UCSD-AML1 (cell line): ENCODE measurements around the gene AADACL3.

Experiments used
- DNase-seq: peaks from one replicate; lab custom pipeline; 2025; ENCODE audit not compliant: unreplicated experiment; lab: John Stamatoyannopoulos, UW

AADACL3 gene

DNA sequence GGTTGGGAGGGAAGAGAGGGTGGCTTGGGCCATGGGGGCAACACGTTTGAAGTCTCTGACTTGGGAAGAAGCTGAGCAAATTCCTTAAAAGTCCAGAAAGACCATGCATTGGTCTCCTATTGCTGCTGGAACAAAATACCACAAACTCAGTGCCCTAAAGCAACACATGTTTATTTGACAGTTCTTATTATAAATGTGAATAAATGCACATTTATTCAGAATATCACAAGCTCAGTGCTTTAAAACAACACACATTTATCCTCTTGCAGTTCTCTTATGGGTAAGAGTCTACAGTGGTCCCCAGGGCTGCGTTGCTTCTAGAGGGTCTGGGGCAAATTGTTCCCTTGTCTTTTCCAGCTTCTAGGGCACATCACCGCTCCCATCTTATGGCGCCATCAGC is 47.6 kb downstream of the AADACL3 start:
- DNase-seq, result no peak

GRCh38 chr1:12764016-12764415 is 48.1 kb downstream of the AADACL3 start:
- DNase-seq, result no peak

- no peak for DNase-seq
Observed at GRCh38 chr1:12769031-12769430, 53.1 kb downstream of the AADACL3 start.

DNA sequence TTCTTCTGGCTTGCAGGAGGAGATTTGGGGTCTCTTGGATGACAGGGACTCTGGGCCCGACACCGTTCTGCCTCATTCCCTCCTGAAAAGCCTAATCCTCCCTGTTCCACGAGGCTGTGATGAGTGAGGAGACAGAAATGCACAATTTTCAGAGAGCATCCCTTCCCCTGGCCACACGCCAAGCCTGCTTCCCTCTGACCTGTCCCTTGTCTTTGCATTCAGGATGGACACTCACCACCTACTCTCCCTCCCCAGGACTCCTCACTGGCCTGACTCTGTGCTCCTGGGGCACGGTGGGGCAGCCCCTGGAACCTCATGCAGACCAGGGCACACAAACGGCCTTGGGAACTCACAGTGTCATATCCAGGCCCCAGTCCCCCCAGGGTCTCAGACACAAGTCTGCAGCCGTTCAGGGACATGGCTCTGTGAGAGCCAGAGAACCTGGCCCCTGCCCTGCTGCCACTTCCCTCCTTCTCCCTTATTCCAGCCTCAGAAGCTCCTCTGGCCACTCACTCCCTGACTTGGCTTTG is 54.1 kb downstream of the AADACL3 start:
- no peak for DNase-seq

- no peak for DNase-seq
Observed at GRCh38 chr1:12770620-12771019, 54.7 kb downstream of the AADACL3 start.

- no peak for DNase-seq
Observed at GRCh38 chr1:12771186-12771585, 55.3 kb downstream of the AADACL3 start.

- DNase-seq, result no peak
Observed at GRCh38 chr1:12772520-12772919, 56.6 kb downstream of the AADACL3 start.

DNA sequence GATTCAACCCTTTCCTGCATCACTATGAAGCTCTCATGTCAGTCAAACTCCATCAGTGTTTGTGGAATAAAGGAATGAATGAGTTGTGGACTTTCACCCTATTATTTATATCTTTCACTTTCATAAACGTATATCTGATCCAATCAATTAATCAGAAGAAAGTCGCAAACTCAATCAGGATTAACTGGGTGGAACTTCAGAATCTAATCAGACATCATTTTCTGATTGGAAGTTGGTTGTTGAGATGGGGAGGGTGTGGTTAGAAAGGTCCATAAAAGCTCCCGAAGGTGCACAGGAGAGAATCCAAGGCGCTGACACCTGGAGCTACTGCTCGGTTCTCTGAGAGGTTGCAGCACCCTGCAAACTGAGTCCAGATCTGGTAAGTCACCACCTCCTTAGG is 57.5 kb downstream of the AADACL3 start, which contains the start of gene PRAMEF12:
Gene PRAMEF12, plus strand, starts transcription at position 301 of the 400 bp plus-strand sequence. CDS start 1,130 bp downstream, outside the sequence.
- no peak for DNase-seq

GRCh38 chr1:12774801-12775345 is 59.0 kb downstream of the AADACL3 start:
- DNase-seq, result no peak

DNA sequence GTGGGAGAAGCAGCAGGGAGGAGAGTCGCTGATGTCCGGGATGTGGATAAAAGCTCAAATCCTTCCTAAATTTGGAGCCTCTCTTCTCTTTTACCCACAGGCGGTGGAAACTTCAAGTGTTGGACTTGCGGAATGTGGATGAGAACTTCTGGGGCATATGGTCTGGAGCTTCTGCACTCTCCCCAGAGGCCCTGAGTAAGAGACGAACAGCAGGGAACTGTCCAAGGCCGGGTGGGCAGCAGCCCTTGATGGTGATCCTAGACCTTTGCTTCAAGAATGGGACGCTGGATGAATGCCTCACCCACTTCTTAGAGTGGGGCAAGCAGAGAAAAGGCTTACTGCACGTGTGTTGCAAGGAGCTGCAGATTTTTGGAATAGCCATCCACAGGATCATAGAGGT is 59.5 kb downstream of the AADACL3 start:
- DNase-seq, result no peak

- DNase-seq, result no peak
Observed at GRCh38 chr1:12776801-12777557, 61.1 kb downstream of the AADACL3 start.
